HK-2 (cell line): Measurements from ENCODE around the gene PRELID3B.

Experiments
- DNase-seq: peaks from one replicate; pipeline ENCODE4 v3.0.0-alpha.2; 2018; ENCODE audit not compliant: unreplicated experiment

PRELID3B gene

DNA sequence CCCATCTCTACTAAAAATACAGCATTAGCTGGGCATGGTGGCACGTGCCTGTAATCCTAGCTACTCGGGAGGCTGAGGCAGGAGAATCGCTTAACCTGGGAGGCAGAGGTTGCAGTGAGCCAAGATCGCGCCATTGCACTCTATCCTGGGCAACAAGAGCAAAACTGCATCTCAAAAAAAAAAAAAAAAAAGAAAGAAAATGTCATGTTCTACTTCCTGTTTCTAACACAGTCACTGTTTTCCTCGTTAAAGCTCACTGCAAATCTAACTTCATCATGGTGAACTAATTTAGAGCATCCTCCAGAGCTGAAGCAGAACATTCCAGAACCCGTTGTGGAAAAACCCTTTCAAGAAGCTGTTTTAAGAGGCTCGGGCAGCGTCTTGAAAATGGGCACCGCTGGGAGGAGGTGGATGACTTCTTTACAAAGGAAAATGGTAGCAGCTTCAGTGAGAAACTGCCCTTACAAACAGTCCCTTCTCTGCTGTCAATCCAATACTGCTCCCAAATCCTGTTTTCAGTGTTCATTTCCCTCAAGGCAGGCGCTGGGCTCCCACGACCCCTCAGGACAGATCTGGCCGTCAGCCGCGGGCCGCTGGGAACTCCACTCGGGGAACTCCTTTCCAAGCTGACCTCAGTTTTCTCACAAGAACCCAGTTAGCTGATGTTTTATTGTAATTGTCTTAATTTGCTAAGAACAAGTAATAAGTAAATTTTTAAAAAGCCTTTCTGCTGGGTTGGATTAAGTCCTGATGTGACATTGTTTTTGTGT is 48.0 kb downstream of the PRELID3B start:
- no peak for DNase-seq

DNA sequence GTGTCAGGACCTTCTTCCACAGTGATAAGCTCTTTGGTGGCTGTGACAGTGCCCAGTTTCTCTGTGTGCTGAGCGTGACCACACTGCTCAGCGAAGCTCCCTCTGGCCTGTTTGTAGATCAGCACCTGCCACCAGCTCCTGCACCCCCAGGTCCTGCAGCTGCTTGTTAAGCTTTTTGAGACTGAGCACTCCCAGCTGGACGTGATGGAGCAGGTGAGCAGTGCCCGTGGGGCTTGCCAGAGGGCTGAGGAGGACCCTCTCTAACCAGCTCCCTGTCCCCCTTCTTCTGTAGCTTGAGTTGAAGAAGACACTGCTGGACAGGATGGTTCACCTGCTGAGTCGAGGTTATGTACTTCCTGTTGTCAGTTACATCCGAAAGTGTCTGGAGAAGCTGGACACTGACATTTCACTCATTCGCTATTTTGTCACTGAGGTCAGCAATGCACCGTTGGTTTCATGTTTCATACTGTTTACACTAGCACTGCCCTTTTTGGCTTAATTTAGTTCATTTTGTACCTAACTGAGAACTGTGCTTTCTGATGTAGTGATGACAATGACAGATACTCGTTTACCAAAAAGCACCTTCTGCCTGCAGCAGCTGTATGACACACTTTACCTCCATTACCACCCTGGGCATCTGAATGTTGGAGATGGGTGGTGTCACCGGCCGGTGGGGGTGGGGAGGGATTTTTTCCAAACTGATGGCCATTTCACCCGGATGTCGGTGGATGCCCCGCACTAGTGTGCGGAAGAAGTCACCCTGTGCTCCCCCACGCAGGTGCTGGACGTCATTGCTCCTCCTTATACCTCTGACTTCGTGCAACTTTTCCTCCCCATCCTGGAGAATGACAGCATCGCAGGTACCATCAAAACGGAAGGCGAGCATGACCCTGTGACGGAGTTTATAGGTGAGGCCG is 49.0 kb downstream of the PRELID3B start:
- DNase-seq: no peak

DNA sequence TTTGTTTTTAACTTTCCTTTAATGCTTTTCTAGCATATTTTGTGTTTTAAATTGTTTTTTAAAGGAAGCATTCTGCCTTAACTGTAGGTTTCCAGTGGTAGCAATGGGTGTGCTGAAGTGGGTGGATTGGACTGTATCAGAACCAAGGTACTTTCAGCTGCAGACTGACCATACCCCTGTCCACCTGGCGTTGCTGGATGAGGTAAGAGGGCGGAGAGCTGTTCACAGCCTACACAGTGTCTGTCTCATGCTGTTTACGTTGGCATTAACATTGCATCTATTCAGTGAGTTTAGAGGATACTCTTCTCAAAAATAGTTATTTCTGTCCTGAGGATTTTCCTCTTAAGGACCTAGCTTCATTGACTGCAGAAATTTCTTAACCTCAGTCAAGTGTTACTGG is 49.7 kb downstream of the PRELID3B start:
- DNase-seq: no peak

DNA sequence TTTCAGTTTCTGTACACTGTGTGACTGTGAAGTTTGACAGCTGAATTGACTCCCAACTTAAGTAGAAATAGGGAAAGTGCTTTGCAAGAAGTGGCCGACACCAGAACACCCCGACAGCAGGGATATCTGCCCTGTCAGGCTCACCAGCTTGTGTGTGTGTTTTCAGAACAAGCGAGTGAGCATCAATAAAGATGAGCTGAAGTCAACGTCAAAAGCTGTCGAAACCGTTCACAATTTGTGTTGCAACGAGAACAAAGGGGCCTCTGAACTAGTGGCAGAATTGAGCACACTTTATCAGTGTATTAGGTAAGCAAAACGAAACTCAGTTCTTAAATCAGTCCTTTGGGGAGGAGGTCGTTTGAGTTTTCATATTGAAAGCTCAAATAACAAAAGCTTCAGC is 50.9 kb downstream of the PRELID3B start:
- DNase-seq: no peak

DNA sequence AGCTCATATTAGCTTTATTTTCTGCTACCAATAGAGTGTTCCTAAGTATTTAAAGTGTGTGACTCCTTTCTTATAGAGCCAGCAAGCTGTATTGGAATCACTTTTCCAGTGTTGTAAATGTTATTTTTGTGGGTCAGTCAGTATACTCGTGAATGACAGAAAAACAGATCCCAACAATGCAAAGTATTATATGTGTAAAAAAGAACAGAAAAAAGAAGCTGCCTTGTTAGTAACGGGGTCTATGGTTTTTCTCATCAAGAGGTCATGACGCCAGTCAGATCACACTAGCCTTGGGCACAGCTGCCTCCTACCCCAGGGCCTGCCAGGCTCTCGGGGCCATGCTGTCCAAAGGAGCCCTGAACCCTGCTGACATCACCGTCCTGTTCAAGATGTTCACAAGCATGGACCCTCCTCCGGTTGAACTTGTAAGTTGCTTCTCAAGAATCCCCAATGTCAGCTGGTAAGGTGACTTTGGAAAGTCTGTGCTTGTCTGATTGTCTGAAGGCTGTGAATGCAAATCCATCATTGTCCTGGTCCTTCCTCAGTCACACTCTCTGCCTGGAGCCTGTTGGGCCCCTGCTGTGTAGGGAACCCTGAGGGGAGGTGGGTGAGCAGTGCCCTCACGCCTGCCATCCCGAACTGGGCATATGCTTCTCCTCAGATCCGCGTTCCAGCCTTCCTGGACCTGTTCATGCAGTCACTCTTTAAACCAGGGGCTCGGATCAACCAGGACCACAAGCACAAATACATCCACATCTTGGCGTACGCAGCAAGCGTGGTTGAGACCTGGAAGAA is 51.7 kb downstream of the PRELID3B start:
- DNase-seq: no peak

- no peak for DNase-seq
Measured at GRCh38 chr20:58989196-58989595, 53.4 kb downstream of the PRELID3B start.

DNA sequence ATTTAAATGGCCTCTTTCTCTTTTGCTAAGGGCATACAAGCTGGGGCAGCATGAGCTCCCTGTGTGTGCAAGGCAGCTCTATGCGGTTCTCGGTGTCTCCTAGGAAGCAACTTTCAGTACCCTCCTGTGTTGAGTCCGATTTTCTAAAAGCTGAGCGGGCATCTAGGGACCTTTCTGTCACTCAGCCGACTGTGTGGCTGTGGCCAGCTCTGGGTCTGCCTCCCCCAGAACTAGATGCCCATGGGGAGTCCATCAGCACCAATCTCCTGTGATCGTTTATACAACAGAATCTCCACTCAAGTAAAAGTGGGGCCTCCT is 54.1 kb downstream of the PRELID3B start:
- no peak for DNase-seq

- no peak for DNase-seq
Measured at GRCh38 chr20:58987790-58988564, 54.6 kb downstream of the PRELID3B start.

GRCh38 chr20:58986968-58987517 is 55.5 kb downstream of the PRELID3B start:
- DNase-seq: no peak

GRCh38 chr20:58986286-58986967 is 56.2 kb downstream of the PRELID3B start:
- no peak for DNase-seq

DNA sequence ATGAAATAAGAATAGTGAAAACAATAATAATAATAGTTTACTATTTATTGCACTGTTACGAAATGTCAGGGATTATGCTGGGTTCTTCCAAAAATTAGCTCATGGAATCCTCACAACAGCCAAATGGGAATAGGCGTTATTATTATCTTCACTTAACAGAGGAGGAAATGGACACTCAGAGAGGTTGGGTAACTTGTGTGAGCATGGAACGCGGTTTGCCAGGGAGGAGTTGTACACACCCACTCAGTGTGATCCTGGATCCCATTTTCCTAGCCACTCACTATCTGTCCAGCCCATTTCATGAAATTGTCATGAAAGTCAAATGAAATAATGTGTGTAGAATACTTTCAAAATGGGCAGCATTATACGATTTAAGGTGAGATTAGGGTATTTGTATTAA is 56.9 kb downstream of the PRELID3B start:
- DNase-seq: no peak

DNA sequence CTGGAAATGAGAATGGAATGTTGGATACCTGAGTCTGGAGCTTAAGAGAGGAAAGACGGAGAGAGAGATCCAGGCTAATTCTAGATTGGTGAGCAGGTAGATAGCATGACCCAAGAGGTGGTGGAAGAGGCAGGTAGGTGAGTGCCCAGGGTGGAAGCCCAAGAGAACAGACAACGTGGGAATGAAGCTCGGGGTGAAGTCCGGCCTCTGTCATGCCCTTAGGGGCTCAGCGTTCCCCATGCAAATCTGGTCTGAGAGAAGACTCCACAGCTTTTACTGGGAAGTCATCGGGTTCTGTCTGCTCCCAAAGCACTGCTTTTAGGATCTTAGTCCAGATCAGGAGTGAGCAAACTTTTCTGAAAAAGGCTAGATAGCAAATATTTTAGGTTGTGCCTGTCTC is 57.9 kb downstream of the PRELID3B start:
- no peak for DNase-seq
